Heart right ventricle (tissue), 16 donors: ENCODE data around the gene VPS18. TPM values are rescaled to one million over a fixed set of nuclear protein-coding genes. Genes with fewer than 3 reads are reported as not detected.

ENCODE experiments used
- ATAC-seq, 8 donors: fragments of 200-7000 bp; cut with Tn5 transposase; one replicate each; pipeline ENCODE4 v1.9.1; 2020; ENCODE audit warnings: mild to moderate bottlenecking in 8 of 8, moderate library complexity in 8 of 8, moderate number of reproducible peaks in 1 of 8
- DNase-seq, 2 donors: peaks; one replicate each; pipeline ENCODE4 v3.0.0-alpha.2; 2020
- H3K27ac ChIP-seq, 10 donors: fragments of 200-600 bp; sonication (generic) in 2 of 10; one replicate each; pipeline versions ENCODE4 v1.5.0 to v1.8.0; 2020 to 2022; ENCODE audit warnings: mild to moderate bottlenecking in 3 of 10
- H3K27me3 ChIP-seq, 7 donors: fragments of 200-600 bp; one replicate each; pipeline ENCODE4 v1.8.0; 2021 to 2022; ENCODE audit warnings: mild to moderate bottlenecking in 2 of 7
- H3K36me3 ChIP-seq, 9 donors: fragments of 200-600 bp; sonication (generic) in 1 of 9; one replicate each; pipeline versions ENCODE4 v1.5.0 to v1.8.0; 2020 to 2022; ENCODE audit warnings: mild to moderate bottlenecking in 2 of 9
- H3K4me1 ChIP-seq, 9 donors: fragments of 200-600 bp; sonication (generic) in 1 of 9; one replicate each; pipeline versions ENCODE4 v1.5.0 to v1.8.0; 2020 to 2022; ENCODE audit warnings: mild to moderate bottlenecking in 4 of 9
- H3K4me3 ChIP-seq, 10 donors: fragments of 200-600 bp; sonication (generic) in 2 of 10; one replicate each; pipeline versions ENCODE4 v1.5.0 to v1.8.0; 2020 to 2022; ENCODE audit warnings: mild to moderate bottlenecking in 7 of 10, moderate library complexity in 2 of 10
- H3K9me3 ChIP-seq, 11 donors: fragments of 200-600 bp in 10 of 11; sonication (generic) in 2 of 11; one replicate each; pipeline versions ENCODE4 v1.5.0 to v1.8.0; 2013 to 2022; ENCODE audit warnings: mild to moderate bottlenecking in 2 of 11, control low read depth in 1 of 11, moderate library complexity in 1 of 11
- WGBS, 2 donors: extraction: QIAGEN DNeasy Blood & Tissue Kit; methylation state at CpG; one replicate each; pipeline ENCODE4 v1.1.7; 2013; ENCODE audit warnings: inconsistent platforms in 1 of 2; 5-methylcytosine and 5-hydroxymethylcytosine counted together
- intact Hi-C, 10 donors: fragments of 100-400 bp; cut with DNase I; formaldehyde crosslinking; loops; one replicate each; pipeline versions ENCODE4 v1.11.1 to v1.14.2; 2022
- polyA plus RNA-seq, 2 donors: library from polyadenylated mRNA; stranded (reverse); fragments of 200-250 nt; gene quantifications; one replicate each; pipeline ENCODE4 v1.2.3, GENCODE V29; 2013
- total RNA-seq, 10 donors: library from RNA; stranded (reverse); fragmentation: NEBNext Ultra II Directional in 3 of 10; extraction: Animal tissue kit (Norgen Biotek cat#: 25700) in 3 of 10; gene quantifications; one replicate each; pipeline versions ENCODE4 v1.2.1 to v1.2.4, GENCODE V29; 2021 to 2023
- TF ChIP-seq, protein P1 (sequence below), 9 donors: fragments of 200-600 bp; sonication (generic) in 2 of 9; IDR thresholded peaks; one replicate each; pipeline versions ENCODE4 v1.5.0 to v1.8.0; 2021 to 2022; ENCODE audit warnings: antibody characterized with exemption in 9 of 9, mild to moderate bottlenecking in 5 of 9, moderate library complexity in 1 of 9
- donor health status: Arrhythmogenic right ventricular cardiomyopathy.
- donor health status: ischemic (EF 13 %, LVEDD 7.1; RV severe dilation, severe dysfunction).
- donor health status: healthy with polysubstance abuse.
- donor health status: DM: no; HTN: yes; CAD: no.
- donor health status: DM: no; HTN: no; CAD: no.
- donor health status: ischemic (EF 25% LVEDD 6.9; RV normal size, moderate dysfunction).
- donor health status: ischemic (EF 25% LVEDD 5.7; RV mildly dilated, moderate dysfunction).
- donor health status: healthy.
- donor health status: DM: yes; HTN: yes; CAD: no.
- donor health status: Ischemic cardiomyopathy.
- donor health status: ischemic (EF 35%, LVEDD 5.7; RV mildly dilated, moderate dysfunction).
- donor health status: nonischemic (EF 11% LVEDD 7.7; RV severe dilation, severe dysfunction).
- donor health status: DM: yes; HTN: yes; CAD: no.
- donor health status: PGD.
- donor health status: ischemic (EF 29% LVEDD 5.4; RV normal size, mild dysfunction).
- donor health status: nonischemic (EF 23%, LVEDD 6.1; RV moderate dilation, normal function).

VPS18 gene
- total and polyA plus RNA-seq, 12 donors: 10.5 to 25.0 (median 20.5) TPM

DNA sequence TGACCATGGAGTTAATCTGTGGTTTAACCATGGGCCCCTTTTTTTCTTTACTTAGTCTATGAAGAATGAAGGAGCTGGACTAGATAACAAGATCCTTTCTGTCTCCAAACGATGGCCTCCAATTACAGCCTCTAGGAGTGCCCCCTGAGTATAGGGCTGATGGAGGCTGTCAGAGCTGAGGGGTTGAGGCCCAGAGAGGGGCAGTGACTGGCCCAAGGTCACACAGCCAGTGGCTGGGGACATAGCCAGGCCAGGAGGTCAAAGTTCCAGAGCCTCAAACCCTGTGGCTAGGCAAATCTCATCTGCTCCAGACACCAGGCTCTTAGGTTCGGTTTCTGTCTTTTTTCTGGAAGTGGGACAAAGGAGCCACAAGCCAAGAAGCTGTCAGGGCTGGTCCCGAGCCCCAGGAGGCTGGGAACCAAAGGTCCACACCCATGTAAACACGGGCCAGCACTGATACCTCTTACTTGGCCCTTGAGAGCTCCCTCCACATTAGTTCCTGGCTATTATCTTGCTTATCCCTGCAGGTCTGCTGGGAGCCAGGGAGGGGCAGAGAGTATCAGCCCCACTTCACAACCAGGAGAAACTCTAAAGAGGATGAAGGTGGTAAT, 30.5 kb upstream of the VPS18 start:
- ATAC-seq (no peak), DNase-seq (no peak)
- Histone ChIP-seq H3K36me3 (no peaks in the 10 kb centered on the region), H3K27ac (no peak overlapping the region), H3K27me3 (peaks cover 0 to 30% (median 13%) of the 10 kb centered on the region in 7 donors), H3K4me3 (no peak overlapping the region), H3K9me3 (no peaks in the 10 kb centered on the region), H3K4me1 (peaks cover 0 to 9% (median 0%) of the 10 kb centered on the region in 9 donors)
- TF ChIP-seq, protein P1, sequence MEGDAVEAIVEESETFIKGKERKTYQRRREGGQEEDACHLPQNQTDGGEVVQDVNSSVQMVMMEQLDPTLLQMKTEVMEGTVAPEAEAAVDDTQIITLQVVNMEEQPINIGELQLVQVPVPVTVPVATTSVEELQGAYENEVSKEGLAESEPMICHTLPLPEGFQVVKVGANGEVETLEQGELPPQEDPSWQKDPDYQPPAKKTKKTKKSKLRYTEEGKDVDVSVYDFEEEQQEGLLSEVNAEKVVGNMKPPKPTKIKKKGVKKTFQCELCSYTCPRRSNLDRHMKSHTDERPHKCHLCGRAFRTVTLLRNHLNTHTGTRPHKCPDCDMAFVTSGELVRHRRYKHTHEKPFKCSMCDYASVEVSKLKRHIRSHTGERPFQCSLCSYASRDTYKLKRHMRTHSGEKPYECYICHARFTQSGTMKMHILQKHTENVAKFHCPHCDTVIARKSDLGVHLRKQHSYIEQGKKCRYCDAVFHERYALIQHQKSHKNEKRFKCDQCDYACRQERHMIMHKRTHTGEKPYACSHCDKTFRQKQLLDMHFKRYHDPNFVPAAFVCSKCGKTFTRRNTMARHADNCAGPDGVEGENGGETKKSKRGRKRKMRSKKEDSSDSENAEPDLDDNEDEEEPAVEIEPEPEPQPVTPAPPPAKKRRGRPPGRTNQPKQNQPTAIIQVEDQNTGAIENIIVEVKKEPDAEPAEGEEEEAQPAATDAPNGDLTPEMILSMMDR (IDR thresholded peaks at IDR 0.05): no peak
- 32 to 36% methylated on average over 4 of the region's 4 CpGs for WGBS, 2 donors
- intact Hi-C loops: no loop called here

DNA sequence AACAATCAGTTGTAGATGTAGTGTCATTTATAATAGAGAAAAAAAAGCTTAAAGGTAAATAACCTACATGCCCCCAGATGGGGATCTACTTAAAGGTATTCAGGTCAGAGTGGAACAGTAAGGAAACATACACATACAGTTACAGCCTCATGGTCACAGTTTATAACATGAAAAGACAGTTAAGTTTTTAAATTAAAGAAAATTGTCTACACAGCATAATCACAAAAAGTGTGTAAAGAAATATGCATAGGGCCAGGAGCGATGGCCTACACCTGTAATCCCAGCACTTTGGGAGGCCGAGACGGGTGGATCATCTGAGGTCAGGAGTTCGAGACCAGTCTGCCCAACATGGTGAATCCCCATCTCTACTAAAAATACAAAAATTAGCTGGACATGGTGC, 27.1 kb upstream of the VPS18 start:
- 96 to 98% methylated on average over 4 of the region's 4 CpGs for WGBS, 2 donors
- DNase-seq (no peak), ATAC-seq (no peak)
- Histone ChIP-seq H3K9me3 (no peaks in the 10 kb centered on the region), H3K36me3 (no peaks in the 10 kb centered on the region), H3K27me3 (peaks cover 0 to 24% (median 5%) of the 10 kb centered on the region in 7 donors), H3K4me3 (no peak overlapping the region), H3K27ac (no peak overlapping the region), H3K4me1 (no peaks in the 10 kb centered on the region)
- TF ChIP-seq, protein P1 (IDR thresholded peaks at IDR 0.05): no peak
- intact Hi-C loops: no loop called here

DNA sequence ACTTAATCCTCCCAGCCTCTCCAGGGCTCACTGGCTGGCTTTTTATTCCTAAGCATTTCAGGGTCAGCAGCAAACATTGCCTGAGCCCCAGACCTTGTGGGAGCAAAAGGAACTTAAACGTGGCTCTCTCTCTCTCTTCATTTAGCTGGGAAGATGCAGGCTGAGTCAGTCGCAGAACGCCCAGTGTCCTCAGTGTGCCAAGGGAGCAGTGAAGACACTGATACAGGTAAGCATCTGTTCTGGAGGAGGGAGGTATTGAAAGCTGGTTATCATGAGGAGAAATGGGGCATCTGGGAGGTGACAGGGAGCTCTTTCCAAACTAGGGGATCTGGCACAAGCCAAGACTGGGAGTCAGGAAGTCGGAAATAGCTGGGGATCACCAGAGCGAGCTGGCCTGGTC, 24.6 kb upstream of the VPS18 start:
- H3K9me3 ChIP-seq: no peaks in the 10 kb centered on the region
- TF ChIP-seq, protein P1 (IDR thresholded peaks at IDR 0.05): no peak
- no peaks in the 10 kb centered on the region for H3K36me3 ChIP-seq
- H3K4me1 ChIP-seq: peaks cover 0 to 13% (median 6%) of the 10 kb centered on the region in 9 donors
- no peak overlapping the region for H3K27ac ChIP-seq
- H3K27me3 ChIP-seq: peaks cover 0 to 27% (median 15%) of the 10 kb centered on the region in 7 donors
- WGBS, 2 donors: 75% methylated on average over 5 of the region's 5 CpGs
- no peak overlapping the region for H3K4me3 ChIP-seq
- ATAC-seq (no peak), DNase-seq (no peak)
- intact Hi-C loops: no loop called here

DNA sequence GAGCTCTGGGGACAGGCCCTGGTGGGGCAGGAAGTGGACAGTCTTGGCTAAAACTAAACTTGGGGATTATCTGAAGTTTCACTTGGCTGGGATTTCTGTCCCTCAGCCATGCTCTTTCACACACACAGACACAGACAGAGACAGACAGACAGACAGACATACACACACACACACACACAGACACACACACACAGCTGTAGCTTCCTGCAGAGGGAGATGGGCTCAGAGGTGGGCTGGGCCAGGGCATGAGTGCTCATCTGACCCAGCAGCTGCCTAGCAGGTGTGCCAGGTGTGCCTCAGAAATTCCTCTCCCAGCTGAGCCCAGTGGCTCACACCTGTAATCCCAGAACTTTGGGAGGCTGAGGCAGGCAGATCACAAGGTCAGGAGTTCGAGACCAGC, 23.5 kb upstream of the VPS18 start:
- WGBS, 2 donors: 100% methylated on average over 1 of the region's 1 CpG
- TF ChIP-seq, protein P1 (IDR thresholded peaks at IDR 0.05): no peak
- Histone ChIP-seq H3K36me3 (no peaks in the 10 kb centered on the region), H3K4me3 (no peak overlapping the region), H3K9me3 (no peaks in the 10 kb centered on the region), H3K4me1 (peaks cover 0 to 13% (median 6%) of the 10 kb centered on the region in 9 donors), H3K27ac (no peak overlapping the region), H3K27me3 (peaks cover 0 to 32% (median 15%) of the 10 kb centered on the region in 7 donors)
- ATAC-seq: no peak
- no peak for DNase-seq
- intact Hi-C loops: no loop called here
